Common myeloid progenitor, CD34-positive (primary cell): ENCODE measurements around the gene RAB23.

Source experiments
- CTCF ChIA-PET: fragments of 350-600 bp; sonication (Branson Sonifier 250); formaldehyde crosslinking; loops from one replicate; lab custom pipeline; 2021; ENCODE audit warnings: antibody characterized with exemption; lab: Charles Lee
- POLR2A ChIA-PET: fragments of 350-600 bp; sonication (Branson Sonifier 250); formaldehyde crosslinking; loops from one replicate; lab custom pipeline; 2021; ENCODE audit warnings: antibody characterized with exemption; lab: Charles Lee
- DNase-seq, 3 donors: peaks; one replicate each; pipeline versions ENCODE4 v3.0.0 to v3.0.0-alpha.2; 2013
- H3K27ac ChIP-seq, 2 experiments: 1 replicate in 1 of 2; 2 replicates in 1 of 2; pipeline ENCODE4 v1.7.0; 2013; ENCODE audit warnings: inconsistent platforms in 2 of 2, low read length in 2 of 2, mild to moderate bottlenecking in 2 of 2, low read depth in 1 of 2, moderate library complexity in 1 of 2; ENCODE audit not compliant: severe bottlenecking in 2 of 2, insufficient read depth in 1 of 2, poor library complexity in 1 of 2
- H3K27me3 ChIP-seq, 5 experiments: replicated peaks in 2 of 5; 1 replicate in 3 of 5; 2 replicates in 2 of 5; pipeline versions ENCODE4 v1.6.1 to v1.7.0; 2013; ENCODE audit warnings: low read length in 4 of 5, mild to moderate bottlenecking in 2 of 5, moderate library complexity in 2 of 5, inconsistent platforms in 1 of 5; ENCODE audit not compliant: insufficient read depth in 5 of 5, control insufficient read depth in 4 of 5
- H3K36me3 ChIP-seq, 4 experiments: 1 replicate in 2 of 4; 2 replicates in 2 of 4; pipeline versions ENCODE4 v1.6.1 to v1.7.0; 2013; ENCODE audit warnings: low read length in 3 of 4, control low read depth in 1 of 4, mild to moderate bottlenecking in 1 of 4; ENCODE audit not compliant: control insufficient read depth in 4 of 4, insufficient read depth in 4 of 4
- H3K4me1 ChIP-seq, 4 experiments: 1 replicate in 3 of 4; 2 replicates in 1 of 4; pipeline versions ENCODE4 v1.6.1 to v1.7.1; 2013; ENCODE audit warnings: low read length in 3 of 4, mild to moderate bottlenecking in 3 of 4, control low read depth in 1 of 4, inconsistent platforms in 1 of 4, moderate library complexity in 1 of 4; ENCODE audit not compliant: control insufficient read depth in 4 of 4, insufficient read depth in 4 of 4; ENCODE audit errors: control extremely low read depth in 1 of 4
- H3K4me3 ChIP-seq, 7 experiments: 1 replicate in 4 of 7; 2 replicates in 3 of 7; pipeline versions ENCODE4 v1.5.1 to v1.7.0; 2013; ENCODE audit warnings: mild to moderate bottlenecking in 7 of 7, low read length in 6 of 7, moderate library complexity in 6 of 7, inconsistent platforms in 2 of 7, low read depth in 2 of 7, control low read depth in 1 of 7; ENCODE audit not compliant: insufficient read depth in 4 of 7, control insufficient read depth in 1 of 7; ENCODE audit errors: extremely low read depth in 1 of 7
- H3K9me3 ChIP-seq, 5 experiments: 1 replicate in 4 of 5; 2 replicates in 1 of 5; pipeline versions ENCODE4 v1.6.1 to v1.7.1; 2013; ENCODE audit warnings: low read length in 4 of 5, mild to moderate bottlenecking in 2 of 5, inconsistent platforms in 1 of 5, low read depth in 1 of 5, moderate library complexity in 1 of 5; ENCODE audit not compliant: control insufficient read depth in 4 of 5, insufficient read depth in 2 of 5; ENCODE audit errors: control extremely low read depth in 1 of 5
- WGBS: methylation state at CpG from one replicate; pipeline ENCODE4 v1.1.5; 2013; ENCODE audit not compliant: insufficient coverage; 5-methylcytosine and 5-hydroxymethylcytosine counted together

The RAB23 gene

DNA sequence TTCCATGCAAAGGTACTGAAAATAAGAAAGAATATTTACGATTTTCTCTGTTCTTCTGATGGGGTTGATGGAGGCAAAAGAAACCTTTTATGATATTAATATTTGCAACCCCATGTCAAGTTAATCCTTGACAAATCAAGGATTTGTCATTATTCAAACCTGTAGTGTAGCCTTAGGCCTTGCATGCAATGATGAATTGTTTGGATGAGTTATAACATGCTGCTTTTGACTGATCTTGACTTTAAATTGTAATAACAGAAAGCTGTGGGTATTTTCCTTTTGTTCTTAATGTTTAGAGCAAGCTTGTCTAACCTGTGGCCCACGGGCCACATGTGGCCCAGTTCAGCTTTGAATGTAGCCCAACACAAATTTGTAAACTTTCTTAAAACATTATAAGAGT, 63.0 kb downstream of the RAB23 start:
- Histone ChIP-seq H3K27ac (no peak overlapping the region), H3K27me3 (no peaks in the 10 kb centered on the region), H3K4me1 (peaks cover 0 to 3% (median 0%) of the 10 kb centered on the region in 4 experiments), H3K36me3 (peaks cover 5 to 54% (median 19%) of the 10 kb centered on the region in 4 experiments), H3K9me3 (peaks cover 0 to 4% (median 0%) of the 10 kb centered on the region in 5 experiments), H3K4me3 (no peak overlapping the region)
- no CpG with 5 or more reads among the region's 2 CpGs for WGBS
- DNase-seq: no peak
- ChIA-PET CTCF (no interaction called here), POLR2A (no interaction called here)

DNA sequence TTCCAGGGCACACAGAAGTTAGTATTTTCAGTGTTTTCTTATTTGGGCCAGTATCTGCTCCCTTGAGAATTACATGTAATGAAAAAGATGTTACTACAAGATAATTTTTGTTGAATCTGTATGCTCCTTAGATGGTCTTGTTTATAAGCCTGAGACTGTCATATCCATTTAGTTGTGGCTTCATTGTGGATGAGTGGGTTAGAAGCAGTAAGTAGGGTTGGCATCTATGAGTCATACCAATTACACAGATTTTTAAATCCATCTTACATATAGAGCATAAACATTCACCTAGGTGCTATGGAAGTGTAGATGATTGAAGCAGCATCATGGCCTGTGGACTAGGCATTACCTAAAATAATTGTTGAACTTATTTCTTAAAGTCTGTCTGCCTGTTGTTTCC, 63.4 kb downstream of the RAB23 start:
- H3K9me3 ChIP-seq: peaks cover 0 to under 1% (median 0%) of the 10 kb centered on the region in 5 experiments
- ChIA-PET POLR2A (no interaction called here), CTCF (no interaction called here)
- H3K4me1 ChIP-seq: no peaks in the 10 kb centered on the region
- H3K4me3 ChIP-seq: no peak overlapping the region
- H3K36me3 ChIP-seq: peaks cover 8 to 52% (median 21%) of the 10 kb centered on the region in 4 experiments
- no peak for DNase-seq
- H3K27ac ChIP-seq: no peak overlapping the region
- H3K27me3 ChIP-seq: no peaks in the 10 kb centered on the region

DNA sequence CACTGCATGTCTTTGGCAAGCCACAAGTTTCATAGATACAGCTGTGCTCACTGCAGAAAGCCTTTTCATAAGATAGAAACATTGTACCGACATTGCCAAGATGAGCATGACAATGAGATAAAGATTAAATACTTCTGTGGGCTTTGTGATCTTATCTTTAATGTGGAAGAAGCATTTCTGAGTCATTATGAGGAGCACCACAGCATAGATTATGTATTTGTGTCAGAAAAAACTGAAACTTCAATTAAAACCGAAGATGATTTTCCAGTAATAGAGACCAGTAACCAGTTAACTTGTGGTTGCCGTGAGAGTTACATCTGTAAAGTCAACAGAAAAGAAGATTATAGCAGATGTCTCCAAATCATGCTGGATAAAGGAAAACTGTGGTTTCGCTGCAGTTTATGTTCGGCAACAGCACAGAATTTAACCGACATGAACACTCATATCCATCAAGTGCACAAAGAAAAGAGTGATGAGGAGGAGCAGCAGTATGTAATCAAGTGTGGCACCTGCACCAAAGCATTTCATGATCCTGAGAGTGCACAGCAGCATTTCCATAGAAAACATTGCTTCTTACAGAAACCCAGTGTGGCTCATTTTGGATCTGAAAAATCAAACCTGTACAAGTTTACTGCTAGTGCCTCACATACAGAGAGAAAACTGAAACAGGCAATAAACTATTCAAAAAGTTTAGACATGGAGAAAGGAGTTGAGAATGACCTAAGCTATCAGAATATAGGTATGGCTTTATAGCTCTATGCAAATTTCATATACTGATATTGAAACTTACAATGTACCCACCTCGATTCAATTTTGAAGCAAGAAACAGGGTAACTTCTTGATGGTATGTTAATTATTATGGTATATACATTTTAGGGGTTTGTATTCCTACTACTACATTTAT, 73.9 kb downstream of the RAB23 start:
- no peak overlapping the region for H3K4me3 ChIP-seq
- no peaks in the 10 kb centered on the region for H3K9me3 ChIP-seq
- H3K27ac ChIP-seq: no peak overlapping the region
- H3K27me3 ChIP-seq: no peaks in the 10 kb centered on the region
- POLR2A ChIA-PET: no interaction called here
- no peak for DNase-seq
- no peaks in the 10 kb centered on the region for H3K4me1 ChIP-seq
- CTCF ChIA-PET: no interaction called here
- H3K36me3 ChIP-seq: peaks cover 15 to 52% (median 30%) of the 10 kb centered on the region in 4 experiments
- 94% methylated on average over 2 of the region's 7 CpGs for WGBS

DNA sequence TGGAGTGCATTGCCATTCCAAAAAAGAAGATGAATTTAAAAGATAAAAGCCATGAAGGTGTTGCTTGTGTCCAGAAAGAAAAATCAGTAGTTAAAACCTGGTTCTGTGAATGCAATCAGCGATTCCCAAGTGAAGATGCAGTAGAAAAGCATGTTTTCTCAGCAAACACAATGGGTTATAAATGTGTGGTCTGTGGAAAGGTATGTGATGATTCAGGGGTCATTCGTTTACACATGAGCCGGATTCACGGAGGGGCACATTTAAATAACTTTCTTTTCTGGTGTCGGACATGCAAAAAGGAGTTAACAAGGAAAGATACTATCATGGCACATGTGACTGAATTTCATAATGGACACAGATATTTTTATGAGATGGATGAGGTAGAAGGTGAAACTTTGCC, 74.7 kb downstream of the RAB23 start:
- peaks cover 0 to 2% (median 0%) of the 10 kb centered on the region in 5 experiments for H3K9me3 ChIP-seq
- no peaks in the 10 kb centered on the region for H3K4me1 ChIP-seq
- H3K27me3 ChIP-seq: no peaks in the 10 kb centered on the region
- POLR2A ChIA-PET: no interaction called here
- no peak for DNase-seq
- no peak overlapping the region for H3K27ac ChIP-seq
- CTCF ChIA-PET: interaction anchor here (0.7 kb wide), 1 partner anchor 15 kb away, joined by 3 read pairs; no protein-coding TSS in a partner anchor
- H3K36me3 ChIP-seq: peaks cover 15 to 52% (median 30%) of the 10 kb centered on the region in 4 experiments
- 94% methylated on average over 5 of the region's 5 CpGs for WGBS
- H3K4me3 ChIP-seq: no peak overlapping the region

- CTCF ChIA-PET: no interaction called here
- POLR2A ChIA-PET: no interaction called here
Measured at GRCh38 chr6:57143690-57144089, 78.4 kb downstream of the RAB23 start.

DNA sequence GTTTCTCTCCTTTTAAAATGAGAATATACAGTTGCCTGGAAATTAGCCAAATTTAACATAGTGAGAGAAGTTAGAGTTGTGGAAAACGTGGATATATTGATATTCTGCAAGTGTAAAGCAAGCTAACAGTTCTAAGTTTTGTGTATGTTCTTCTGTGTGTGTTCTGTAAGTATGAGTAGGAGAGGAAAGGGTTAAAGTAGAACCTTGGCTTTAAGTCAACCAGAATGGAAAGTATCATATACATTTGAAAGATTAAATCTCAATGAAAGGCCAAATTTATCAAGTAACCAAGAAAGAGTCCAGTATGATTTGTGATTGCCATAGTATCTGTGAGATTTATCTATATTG, 80.0 kb downstream of the RAB23 start:
- Histone ChIP-seq H3K36me3 (peaks cover 9 to 43% (median 25%) of the 10 kb centered on the region in 4 experiments), H3K27ac (no peak overlapping the region), H3K27me3 (no peaks in the 10 kb centered on the region), H3K9me3 (peaks cover 0 to 5% (median 0%) of the 10 kb centered on the region in 5 experiments), H3K4me1 (no peaks in the 10 kb centered on the region), H3K4me3 (no peak overlapping the region)
- no peak for DNase-seq
- 100% methylated on average over 1 of the region's 1 CpG for WGBS
- POLR2A ChIA-PET: no interaction called here
- CTCF ChIA-PET: no interaction called here

More at GRCh38 chr6:57143690-57144089, 78.4 kb downstream of the RAB23 start:
- WGBS: no CpG with 5 or more reads among the region's 1 CpG
- Histone ChIP-seq H3K4me3 (no peak overlapping the region), H3K36me3 (peaks cover 15 to 51% (median 30%) of the 10 kb centered on the region in 4 experiments), H3K4me1 (no peaks in the 10 kb centered on the region), H3K9me3 (peaks cover 0 to 5% (median 0%) of the 10 kb centered on the region in 5 experiments), H3K27ac (no peak overlapping the region), H3K27me3 (no peaks in the 10 kb centered on the region)
- no peak for DNase-seq

DNA sequence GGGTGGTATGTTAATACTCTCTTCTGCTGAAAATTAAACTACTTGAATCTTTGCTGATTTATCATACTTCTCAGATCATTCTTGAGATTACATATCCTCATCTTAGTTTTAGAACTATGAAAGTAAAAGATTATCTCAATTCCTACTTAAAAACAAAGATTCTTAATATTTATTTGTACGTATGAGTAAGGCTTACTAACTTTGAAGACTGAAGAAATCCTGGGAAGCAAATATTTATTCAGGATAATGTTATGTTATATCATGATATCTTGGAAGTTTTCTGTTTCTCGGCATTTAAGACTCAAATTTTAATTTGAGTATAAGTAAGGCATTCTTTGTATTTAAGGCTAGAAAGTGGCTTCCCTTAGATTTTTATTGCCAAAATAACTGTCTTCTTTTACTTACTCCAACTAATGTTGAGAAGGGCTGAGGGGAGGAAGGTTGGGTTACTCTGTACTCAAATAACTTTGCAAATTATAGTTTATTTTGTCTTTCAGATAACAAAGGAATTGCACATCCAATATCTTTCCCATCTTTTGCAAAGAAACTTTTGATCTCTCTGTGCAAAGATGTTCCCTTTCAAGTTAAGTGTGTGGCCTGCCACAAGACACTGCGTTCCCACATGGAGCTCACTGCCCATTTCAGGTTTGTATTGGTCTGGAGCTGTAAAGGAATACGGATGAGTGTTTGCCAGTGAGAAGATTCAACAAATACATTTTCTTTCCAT, 80.5 kb downstream of the RAB23 start:
- POLR2A ChIA-PET: no interaction called here
- CTCF ChIA-PET: no interaction called here

More for the DNA sequence above, 80.5 kb downstream of the RAB23 start:
- no CpG with 5 or more reads among the region's 4 CpGs for WGBS
- H3K4me3 ChIP-seq: no peak overlapping the region
- H3K27ac ChIP-seq: no peak overlapping the region
- H3K4me1 ChIP-seq: no peaks in the 10 kb centered on the region
- no peaks in the 10 kb centered on the region for H3K27me3 ChIP-seq
- H3K9me3 ChIP-seq: peaks cover 0 to 5% (median 0%) of the 10 kb centered on the region in 5 experiments
- H3K36me3 ChIP-seq: peaks cover 13 to 45% (median 23%) of the 10 kb centered on the region in 4 experiments
- DNase-seq: no peak
